Endodermal cell (in vitro differentiated cells): ENCODE measurements around the gene PDGFA. TPM values are rescaled to one million over a fixed set of nuclear protein-coding genes. Genes with fewer than 3 reads are reported as not detected.

Experiments
- DNase-seq: peaks from one replicate; pipeline ENCODE4 v3.0.0-alpha.2; 2017
- H3K27ac ChIP-seq: 2 replicates; pipeline ENCODE4 v1.5.1; 2013; ENCODE audit warnings: mild to moderate bottlenecking, low read depth, low read length, moderate library complexity
- H3K27me3 ChIP-seq: 2 replicates; pipeline ENCODE4 v1.6.1; 2013; ENCODE audit warnings: mild to moderate bottlenecking, low read length, moderate library complexity; ENCODE audit not compliant: insufficient read depth, control insufficient read depth, poor library complexity, severe bottlenecking
- H3K36me3 ChIP-seq: 2 replicates; pipeline ENCODE4 v1.7.0; 2013; ENCODE audit warnings: mild to moderate bottlenecking, low read length, moderate library complexity; ENCODE audit not compliant: control insufficient read depth, insufficient read depth
- H3K4me1 ChIP-seq: one replicate; pipeline ENCODE4 v1.7.0; 2013; ENCODE audit warnings: low read length; ENCODE audit not compliant: control insufficient read depth, insufficient read depth
- H3K4me3 ChIP-seq: 2 replicates; pipeline ENCODE4 v1.5.1; 2013; ENCODE audit warnings: mild to moderate bottlenecking, low read length, moderate library complexity
- H3K9ac ChIP-seq: 2 replicates; pipeline ENCODE4 v1.6.1; 2013; ENCODE audit warnings: mild to moderate bottlenecking, low read length, moderate library complexity; ENCODE audit not compliant: poor library complexity, severe bottlenecking; ENCODE audit errors: extremely low read depth
- H3K9me3 ChIP-seq: 2 replicates; pipeline ENCODE4 v1.6.1; 2013; ENCODE audit warnings: mild to moderate bottlenecking, low read length, moderate library complexity; ENCODE audit not compliant: control insufficient read depth
- H3K27ac Mint-ChIP-seq: 2 replicates; pipeline ENCODE4 v1.8.0; 2020; ENCODE audit warnings: mixed read lengths
- H3K27me3 Mint-ChIP-seq: 2 replicates; pipeline ENCODE4 v1.8.0; 2021; ENCODE audit warnings: mild to moderate bottlenecking, mixed read lengths; ENCODE audit not compliant: insufficient read depth
- H3K36me3 Mint-ChIP-seq: 2 replicates; pipeline ENCODE4 v1.8.0; 2020; ENCODE audit warnings: low read depth, mixed read lengths
- H3K4me1 Mint-ChIP-seq: 2 replicates; pipeline ENCODE4 v1.8.0; 2020; ENCODE audit warnings: mixed read lengths
- H3K4me3 Mint-ChIP-seq: 2 replicates; pipeline ENCODE4 v1.8.0; 2020; ENCODE audit warnings: mild to moderate bottlenecking, moderate library complexity, mixed read lengths
- H3K9me3 Mint-ChIP-seq: 2 replicates; pipeline ENCODE4 v1.8.0; 2020; ENCODE audit warnings: mild to moderate bottlenecking, mixed read lengths
- CTCF ChIP-seq: fragments of 200-600 bp; sonication (generic); conservative IDR thresholded peaks from 2 replicates; pipeline ENCODE4 v1.5.0; 2021; ENCODE audit warnings: antibody characterized with exemption, mild to moderate bottlenecking
- WGBS, 2 experiments: methylation state at CpG; one replicate each; pipeline versions ENCODE4 v1.1.5 to v1.1.7; 2013; ENCODE audit warnings: missing lambda C conversion rate in 2 of 2, mixed read lengths in 1 of 2; ENCODE audit not compliant: insufficient coverage in 1 of 2, insufficient read length in 1 of 2; 5-methylcytosine and 5-hydroxymethylcytosine counted together
- total RNA-seq, 2 donors: library from RNA; stranded (reverse); fragmentation: NEBNext Ultra II Directional in 1 of 2; extraction: Animal tissue kit (Norgen Biotek cat#: 25700) in 1 of 2; gene quantifications; 2 replicates in 1 of 2; 3 replicates in 1 of 2; pipeline ENCODE4 v1.2.1, GENCODE V29; 2021

PDGFA gene
- total RNA-seq, 2 donors from 2014 or later, result 11.9 to 24.1 TPM

- TF ChIP-seq CTCF, result no peak
- no peak overlapping the region for H3K4me3 ChIP-seq
- Mint-ChIP-seq H3K4me1 (no peaks in the 10 kb centered on the region), H3K27me3 (peaks cover 5% of the 10 kb centered on the region), H3K27ac (no peak overlapping the region), H3K4me3 (no peak overlapping the region), H3K9me3 (peaks cover 12% of the 10 kb centered on the region), H3K36me3 (no peaks in the 10 kb centered on the region)
- no peaks in the 10 kb centered on the region for H3K27me3 ChIP-seq
- no peak overlapping the region for H3K9ac ChIP-seq
- DNase-seq, result no peak
- 87 to 91% methylated on average over 3 of the region's 3 CpGs for WGBS, 2 experiments
- no peaks in the 10 kb centered on the region for H3K9me3 ChIP-seq
- H3K36me3 ChIP-seq, result no peaks in the 10 kb centered on the region
- H3K27ac ChIP-seq, result no peak overlapping the region
- peaks cover 4% of the 10 kb centered on the region for H3K4me1 ChIP-seq
Measured at GRCh38 chr7:467393-467828, 52.2 kb downstream of the PDGFA start.

GRCh38 chr7:466465-467191 lies 53.0 kb downstream of the PDGFA start:
- WGBS, 2 experiments, result 79 to 91% methylated on average over 6 to 9 of the region's 9 CpGs
- H3K27me3 Mint-ChIP-seq, result peaks cover 5% of the 10 kb centered on the region
- peaks cover 12% of the 10 kb centered on the region for H3K9me3 Mint-ChIP-seq
- no peaks in the 10 kb centered on the region for H3K36me3 Mint-ChIP-seq
- Histone ChIP-seq H3K27ac (no peak overlapping the region), H3K27me3 (no peaks in the 10 kb centered on the region), H3K9ac (no peak overlapping the region), H3K9me3 (no peaks in the 10 kb centered on the region), H3K36me3 (no peaks in the 10 kb centered on the region), H3K4me1 (no peaks in the 10 kb centered on the region), H3K4me3 (no peak overlapping the region)
- no peak overlapping the region for H3K27ac Mint-ChIP-seq
- no peak for DNase-seq
- no peak for TF ChIP-seq CTCF
- H3K4me3 Mint-ChIP-seq, result no peak overlapping the region
- H3K4me1 Mint-ChIP-seq, result no peaks in the 10 kb centered on the region

- 89 to 95% methylated on average over 15 to 17 of the region's 17 CpGs for WGBS, 2 experiments
- H3K27ac Mint-ChIP-seq, result no peak overlapping the region
- no peaks in the 10 kb centered on the region for H3K4me1 Mint-ChIP-seq
- no peaks in the 10 kb centered on the region for H3K36me3 ChIP-seq
- no peak for TF ChIP-seq CTCF
- no peaks in the 10 kb centered on the region for H3K4me1 ChIP-seq
- H3K9ac ChIP-seq, result no peak overlapping the region
- DNase-seq, result no peak
- peaks cover 5% of the 10 kb centered on the region for H3K27me3 Mint-ChIP-seq
- H3K27ac ChIP-seq, result no peak overlapping the region
- no peaks in the 10 kb centered on the region for H3K36me3 Mint-ChIP-seq
- H3K27me3 ChIP-seq, result no peaks in the 10 kb centered on the region
- H3K4me3 Mint-ChIP-seq, result no peak overlapping the region
- no peak overlapping the region for H3K4me3 ChIP-seq
- H3K9me3 ChIP-seq, result no peaks in the 10 kb centered on the region
- peaks cover 12% of the 10 kb centered on the region for H3K9me3 Mint-ChIP-seq
Measured at GRCh38 chr7:465710-466400, 53.8 kb downstream of the PDGFA start.
